Measurements from ENCODE around the gene LTBP2.

DNA sequence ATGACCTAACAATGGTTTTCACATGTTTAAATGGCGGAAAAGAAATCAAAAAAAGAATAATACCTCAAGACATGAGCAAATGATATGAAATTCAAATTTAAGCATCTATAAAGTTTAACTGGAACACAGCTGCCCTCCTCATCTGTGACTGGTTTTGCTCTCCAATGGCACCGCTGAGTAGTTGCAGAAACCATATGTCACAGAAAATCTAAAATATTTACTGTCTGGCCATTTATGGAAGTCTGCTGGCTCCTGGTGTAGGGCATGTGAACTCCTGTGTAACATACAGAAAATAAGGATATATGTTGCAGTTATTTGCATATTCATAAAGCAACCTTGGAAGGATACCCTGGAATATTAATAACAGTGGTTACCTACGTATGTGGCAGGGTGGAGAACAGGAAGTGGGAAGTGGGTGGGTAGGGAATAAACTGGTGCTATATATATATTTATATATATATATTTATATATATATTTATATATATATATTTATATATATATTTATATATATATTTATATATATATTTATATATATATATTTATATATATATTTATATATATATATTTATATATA lies 48.4 kb downstream of the LTBP2 start:
- TF ChIP-seq, protein P1, sequence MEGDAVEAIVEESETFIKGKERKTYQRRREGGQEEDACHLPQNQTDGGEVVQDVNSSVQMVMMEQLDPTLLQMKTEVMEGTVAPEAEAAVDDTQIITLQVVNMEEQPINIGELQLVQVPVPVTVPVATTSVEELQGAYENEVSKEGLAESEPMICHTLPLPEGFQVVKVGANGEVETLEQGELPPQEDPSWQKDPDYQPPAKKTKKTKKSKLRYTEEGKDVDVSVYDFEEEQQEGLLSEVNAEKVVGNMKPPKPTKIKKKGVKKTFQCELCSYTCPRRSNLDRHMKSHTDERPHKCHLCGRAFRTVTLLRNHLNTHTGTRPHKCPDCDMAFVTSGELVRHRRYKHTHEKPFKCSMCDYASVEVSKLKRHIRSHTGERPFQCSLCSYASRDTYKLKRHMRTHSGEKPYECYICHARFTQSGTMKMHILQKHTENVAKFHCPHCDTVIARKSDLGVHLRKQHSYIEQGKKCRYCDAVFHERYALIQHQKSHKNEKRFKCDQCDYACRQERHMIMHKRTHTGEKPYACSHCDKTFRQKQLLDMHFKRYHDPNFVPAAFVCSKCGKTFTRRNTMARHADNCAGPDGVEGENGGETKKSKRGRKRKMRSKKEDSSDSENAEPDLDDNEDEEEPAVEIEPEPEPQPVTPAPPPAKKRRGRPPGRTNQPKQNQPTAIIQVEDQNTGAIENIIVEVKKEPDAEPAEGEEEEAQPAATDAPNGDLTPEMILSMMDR (conservative IDR thresholded peaks at IDR 0.05) = no peak; the same call in 1 of the 2 replicates
- no peak for TF ChIP-seq EZH2 (IDR thresholded peaks at IDR 0.05; ENCODE audit: low read depth)

Measured in PC-9 (cell line).